GM13977 (cell line): ENCODE data around the gene NAGA.
A peak's percentile ranks its signal among the peaks of the same experiment; 100 is the strongest.

ENCODE experiments used
- DNase-seq: peaks from one replicate; pipeline ENCODE4 v3.0.0; 2012; ENCODE audit warnings: low spot score
- CTCF ChIP-seq: IDR thresholded peaks from 2 replicates; pipeline ENCODE4 v1.5.1; 2012; ENCODE audit warnings: mild to moderate bottlenecking, control low read depth; ENCODE audit not compliant: insufficient read depth; ENCODE audit errors: extremely low read depth, missing control alignments
- in situ Hi-C: fragments of 300-500 bp; cut with MboI; formaldehyde crosslinking; loops from one replicate; pipeline ENCODE4 v1.12.0; 2022; ENCODE audit warnings: low sequenced_read_pairs, low pct_unique_long_range_greater_than_20kb, mixed read lengths, inconsistent platforms; ENCODE audit not compliant: unreplicated experiment

The NAGA gene

GRCh38 chr22:42022162-42022847, 48.3 kb downstream of the NAGA start:
- TF ChIP-seq CTCF: no peak
- in situ Hi-C loops: no loop called here
- DNase-seq: peak; percentile 30

GRCh38 chr22:42021571-42021970, 49.0 kb downstream of the NAGA start:
- no peak for DNase-seq
- in situ Hi-C loops: no loop called here
- TF ChIP-seq CTCF: no peak

- in situ Hi-C loops: no loop called here
- DNase-seq: no peak
- TF ChIP-seq CTCF: no peak
Observed at GRCh38 chr22:42018224-42018623, 52.4 kb downstream of the NAGA start.

GRCh38 chr22:42016111-42016510, 54.5 kb downstream of the NAGA start:
- in situ Hi-C loops: no loop called here
- no peak for DNase-seq
- TF ChIP-seq CTCF: no peak

- TF ChIP-seq CTCF: no peak
- in situ Hi-C loops: no loop called here
- DNase-seq: no peak
Observed at GRCh38 chr22:42013385-42013784, 57.2 kb downstream of the NAGA start.

GRCh38 chr22:42010778-42011177, 59.8 kb downstream of the NAGA start:
- no peak for TF ChIP-seq CTCF
- in situ Hi-C loops: no loop called here
- no peak for DNase-seq
